Sigmoid colon (tissue), 7 donors: ENCODE results near the gene RBM6. TPM values are rescaled to one million over a fixed set of nuclear protein-coding genes. Genes with fewer than 3 reads are reported as not detected.
"Not testable (repeated sequence)": the region's sequence is repeated elsewhere in the genome, so short reads cannot be mapped to it uniquely, and the experiment has no call there.

ENCODE experiments used
- DNase-seq: peaks from one replicate; pipeline ENCODE4 v3.0.0-alpha.2; 2019
- H3K27ac ChIP-seq, 4 donors: fragments of 200-600 bp; sonication (generic); one replicate each; pipeline ENCODE4 v1.5.1; 2016 to 2019; ENCODE audit warnings: mild to moderate bottlenecking in 1 of 4
- H3K27me3 ChIP-seq, 3 donors: fragments of 200-600 bp; sonication (generic); one replicate each; pipeline ENCODE4 v1.5.1; 2019; ENCODE audit warnings: mild to moderate bottlenecking in 1 of 3
- H3K36me3 ChIP-seq, 4 donors: fragments of 200-600 bp; sonication (generic); one replicate each; pipeline ENCODE4 v1.5.1; 2016 to 2019
- H3K4me1 ChIP-seq, 4 donors: fragments of 200-600 bp; sonication (generic); one replicate each; pipeline ENCODE4 v1.5.1; 2017 to 2019
- H3K4me3 ChIP-seq, 4 donors: fragments of 200-600 bp; sonication (generic); one replicate each; pipeline ENCODE4 v1.5.1; 2017 to 2019; ENCODE audit warnings: mild to moderate bottlenecking in 2 of 4, moderate library complexity in 1 of 4
- H3K9me3 ChIP-seq, 4 donors: fragments of 200-600 bp in 3 of 4; sonication (generic) in 3 of 4; one replicate each; pipeline versions ENCODE4 v1.5.1 to v1.6.1; 2013 to 2019
- CTCF ChIP-seq, 4 experiments: fragments of 450-650 bp in 3 of 4; fragments of 200-600 bp in 1 of 4; IDR thresholded peaks; one replicate each; pipeline ENCODE4 v1.5.1; 2016 to 2019; ENCODE audit warnings: antibody characterized with exemption in 4 of 4, mild to moderate bottlenecking in 3 of 4, moderate library complexity in 2 of 4
- EP300 ChIP-seq, 4 donors: sonication (generic); formaldehyde crosslinking; IDR thresholded peaks; one replicate each; pipeline ENCODE4 v1.6.1; 2017; ENCODE audit warnings: antibody characterized with exemption in 4 of 4
- POLR2A ChIP-seq, 2 donors: fragments of 450-650 bp; IDR thresholded peaks; one replicate each; pipeline ENCODE4 v1.6.1; 2016; ENCODE audit warnings: antibody characterized with exemption in 2 of 2, mild to moderate bottlenecking in 2 of 2, moderate library complexity in 2 of 2
- POLR2AphosphoS5 ChIP-seq, 4 donors: sonication (generic); formaldehyde crosslinking; IDR thresholded peaks; one replicate each; pipeline ENCODE4 v1.6.1; 2017; ENCODE audit warnings: antibody characterized with exemption in 4 of 4
- WGBS, 2 donors: extraction: QIAGEN DNeasy Blood & Tissue Kit; methylation state at CpG; one replicate each; pipeline ENCODE4 v1.1.7; 2013; 5-methylcytosine and 5-hydroxymethylcytosine counted together
- intact Hi-C: fragments of 100-400 bp; cut with DNase I; formaldehyde crosslinking; loops from one replicate; pipeline ENCODE4 v1.15.1; 2023
- polyA plus RNA-seq, 3 donors: library from polyadenylated mRNA; stranded (reverse); fragments of 200-250 nt; gene quantifications; one replicate each; pipeline ENCODE4 v1.2.3, GENCODE V29; 2013
- total RNA-seq, 4 donors: library from RNA; depleted of rRNA; stranded (reverse); fragments of >200 nt; gene quantifications; one replicate each; pipeline ENCODE4 v1.1.0, GENCODE V29; 2016
- donor health status: healthy with polysubstance abuse.
- donor health status: Bipolar disorder and iron deficiency.
- donor health status: healthy.

RBM6 gene
- total and polyA plus RNA-seq, 7 donors = 13.6 to 215 (median 78.0) TPM

DNA sequence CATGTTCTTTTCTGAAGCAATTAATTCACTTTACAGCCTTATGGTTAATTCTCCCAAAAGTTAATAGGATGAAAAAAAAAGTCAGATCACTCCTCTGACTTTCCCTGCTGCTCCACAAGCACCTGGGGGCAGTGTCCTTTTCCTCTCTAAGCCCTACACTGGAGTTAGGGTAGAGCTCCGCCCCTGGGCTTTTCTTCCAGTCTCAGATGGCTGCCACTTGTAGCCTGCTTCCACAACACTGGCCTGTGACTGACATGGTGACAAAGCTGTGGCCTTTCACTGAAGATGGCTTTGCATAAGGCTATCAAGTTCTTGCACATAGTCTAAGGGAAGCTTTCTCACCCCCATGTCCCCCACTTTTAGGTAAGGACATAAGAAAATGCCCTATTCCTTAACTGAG is 9.0 kb upstream of the RBM6 start:
- Histone ChIP-seq H3K27ac (peak overlapping the region; percentile 84 to 88 (median 88)), H3K36me3 (no peaks in the 10 kb centered on the region), H3K27me3 (no peaks in the 10 kb centered on the region), H3K4me1 (peaks cover 0 to 23% (median 16%) of the 10 kb centered on the region in 4 donors), H3K9me3 (no peaks in the 10 kb centered on the region), H3K4me3 (no peak overlapping the region)
- intact Hi-C loops = no loop called here
- TF ChIP-seq POLR2AphosphoS5 (IDR thresholded peaks at IDR 0.05) (no peak), POLR2A (IDR thresholded peaks at IDR 0.05) (no peak), EP300 (IDR thresholded peaks at IDR 0.05) (no peak), CTCF (IDR thresholded peaks at IDR 0.05) (no peak)
- DNase-seq = no peak
- 75 to 84% methylated on average over 1 of the region's 1 CpG for WGBS, 2 donors

DNA sequence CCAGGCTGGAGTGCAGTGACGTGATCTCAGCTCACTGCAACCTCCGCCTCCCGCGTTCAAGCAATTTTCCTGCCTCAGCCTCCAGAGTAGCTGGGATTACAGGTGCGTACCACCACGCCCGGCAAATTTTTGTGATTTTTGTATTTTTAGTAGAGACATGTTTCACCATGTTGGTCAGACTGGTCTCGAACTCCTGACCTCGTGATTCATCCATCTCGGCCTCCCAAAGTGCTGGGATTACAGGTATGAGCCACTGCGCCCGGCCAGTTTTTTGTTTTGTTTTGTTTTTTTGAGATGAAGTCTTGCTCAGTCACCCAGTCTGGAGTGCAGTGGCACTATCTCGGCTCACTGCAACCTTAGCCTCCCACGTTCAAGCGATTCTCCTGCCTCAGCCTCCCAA is 7.7 kb upstream of the RBM6 start:
- peaks cover 0 to 23% (median 16%) of the 10 kb centered on the region in 4 donors for H3K4me1 ChIP-seq
- H3K4me3 ChIP-seq, H3K36me3 ChIP-seq, DNase-seq, H3K27me3 ChIP-seq, H3K27ac ChIP-seq, H3K9me3 ChIP-seq, intact Hi-C loops: not testable (repeated sequence)
- WGBS, 2 donors = 94 to 95% methylated on average over 15 of the region's 15 CpGs

DNA sequence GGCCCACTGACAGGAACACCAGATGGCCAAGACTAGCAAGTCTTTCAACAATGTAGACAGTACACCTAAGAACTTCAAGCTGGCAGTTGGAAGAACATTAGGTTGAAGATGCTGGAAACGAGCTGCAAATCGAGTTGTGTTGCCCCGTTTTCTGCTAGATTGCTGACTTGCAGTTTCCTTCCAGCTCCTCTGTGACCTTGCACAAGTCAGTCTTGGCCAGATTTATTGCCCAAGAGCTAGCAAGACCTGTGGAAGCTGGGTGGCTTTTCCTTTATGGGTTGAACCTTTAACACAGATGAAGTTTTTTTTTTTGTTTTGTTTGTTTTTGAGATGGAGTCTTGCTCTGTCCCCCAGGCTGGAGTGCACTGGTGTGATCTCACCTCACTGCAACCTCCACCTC is 2.9 kb upstream of the RBM6 start:
- Histone ChIP-seq H3K27ac (no peak overlapping the region), H3K4me3 (no peak overlapping the region), H3K4me1 (peaks cover 0 to 21% (median 16%) of the 10 kb centered on the region in 4 donors), H3K9me3 (no peaks in the 10 kb centered on the region), H3K36me3 (no peaks in the 10 kb centered on the region), H3K27me3 (no peaks in the 10 kb centered on the region)
- intact Hi-C loops = no loop called here
- DNase-seq = no peak
- TF ChIP-seq POLR2AphosphoS5 (IDR thresholded peaks at IDR 0.05) (no peak), CTCF (IDR thresholded peaks at IDR 0.05) (no peak), EP300 (IDR thresholded peaks at IDR 0.05) (no peak), POLR2A (IDR thresholded peaks at IDR 0.05) (no peak)
- 42 to 53% methylated on average over 3 of the region's 3 CpGs for WGBS, 2 donors

- H3K36me3 ChIP-seq = peaks cover 0 to under 1% (median 0%) of the 10 kb centered on the region in 4 donors
- H3K4me1 ChIP-seq = peaks cover 0 to 25% (median 22%) of the 10 kb centered on the region in 4 donors
- intact Hi-C loops = no loop called here
- H3K4me3 ChIP-seq = peak overlapping the region; percentile 64 to 93 (median 80)
- no peak for TF ChIP-seq POLR2A (IDR thresholded peaks at IDR 0.05)
- no peak for TF ChIP-seq POLR2AphosphoS5 (IDR thresholded peaks at IDR 0.05)
- no peak for TF ChIP-seq EP300 (IDR thresholded peaks at IDR 0.05)
- TF ChIP-seq CTCF (IDR thresholded peaks at IDR 0.05) = no peak
- no peaks in the 10 kb centered on the region for H3K27me3 ChIP-seq
- peak; percentile 6 for DNase-seq
- H3K27ac ChIP-seq = peak overlapping the region; percentile 90 to 96 (median 94)
- no peaks in the 10 kb centered on the region for H3K9me3 ChIP-seq
- WGBS, 2 donors = 5 to 9% methylated on average over 23 of the region's 23 CpGs
These were observed 808 bp downstream of the RBM6 start for GRCh38 chr3:49940667-49941249.

- peaks cover 0 to 33% (median 24%) of the 10 kb centered on the region in 4 donors for H3K4me1 ChIP-seq
- DNase-seq = no peak
- H3K36me3 ChIP-seq = peaks cover 0 to 3% (median 0%) of the 10 kb centered on the region in 4 donors
- H3K27ac ChIP-seq = no peak overlapping the region
- intact Hi-C loops = no loop called here
- H3K9me3 ChIP-seq = no peaks in the 10 kb centered on the region
- no peaks in the 10 kb centered on the region for H3K27me3 ChIP-seq
- TF ChIP-seq EP300 (IDR thresholded peaks at IDR 0.05) = no peak
- TF ChIP-seq POLR2A (IDR thresholded peaks at IDR 0.05) = no peak
- no peak overlapping the region for H3K4me3 ChIP-seq
- 69 to 70% methylated on average over 2 of the region's 2 CpGs for WGBS, 2 donors
These were observed 2.7 kb downstream of the RBM6 start for GRCh38 chr3:49942651-49943050.

DNA sequence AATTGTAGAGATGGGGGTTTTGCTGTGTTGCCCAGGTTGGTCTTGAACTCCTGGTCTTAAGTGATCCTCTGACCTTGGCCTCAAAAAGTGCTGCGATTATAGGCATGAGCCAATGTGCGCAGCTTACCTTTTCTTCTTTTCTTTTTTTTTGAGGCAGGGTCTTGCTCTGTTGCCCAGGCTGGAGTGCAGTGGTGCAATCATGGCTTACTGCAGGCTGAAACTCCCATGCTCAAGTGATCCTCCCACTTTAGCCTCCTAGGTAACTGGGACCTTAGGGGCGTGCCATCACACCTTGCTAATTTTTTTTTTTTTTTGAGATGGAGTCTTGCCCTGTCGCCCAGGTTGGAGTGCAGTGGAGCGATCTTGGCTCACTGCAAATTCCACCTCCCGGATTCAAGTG is 13.0 kb downstream of the RBM6 start:
- H3K36me3 ChIP-seq = no peaks in the 10 kb centered on the region
- WGBS, 2 donors = 95 to 98% methylated on average over 6 of the region's 6 CpGs
- intact Hi-C loops = no loop called here

More for the DNA sequence above, 13.0 kb downstream of the RBM6 start:
- Histone ChIP-seq H3K27me3 (no peaks in the 10 kb centered on the region), H3K9me3 (no peaks in the 10 kb centered on the region), H3K4me1 (peaks cover 0 to 16% (median 13%) of the 10 kb centered on the region in 4 donors), H3K4me3 (no peak overlapping the region), H3K27ac (no peak overlapping the region)
- TF ChIP-seq EP300 (IDR thresholded peaks at IDR 0.05) (no peak), CTCF (IDR thresholded peaks at IDR 0.05) (no peak), POLR2A (IDR thresholded peaks at IDR 0.05) (no peak), POLR2AphosphoS5 (IDR thresholded peaks at IDR 0.05) (no peak)
- DNase-seq = no peak
